ENCODE measurements around the gene LIMS2.
A peak's percentile ranks its signal among the peaks of the same experiment; 100 is the strongest.

LIMS2 gene

GRCh38 chr2:127678531-127678930, 3.2 kb upstream of the LIMS2 start:
- DNase-seq: no peak

DNA sequence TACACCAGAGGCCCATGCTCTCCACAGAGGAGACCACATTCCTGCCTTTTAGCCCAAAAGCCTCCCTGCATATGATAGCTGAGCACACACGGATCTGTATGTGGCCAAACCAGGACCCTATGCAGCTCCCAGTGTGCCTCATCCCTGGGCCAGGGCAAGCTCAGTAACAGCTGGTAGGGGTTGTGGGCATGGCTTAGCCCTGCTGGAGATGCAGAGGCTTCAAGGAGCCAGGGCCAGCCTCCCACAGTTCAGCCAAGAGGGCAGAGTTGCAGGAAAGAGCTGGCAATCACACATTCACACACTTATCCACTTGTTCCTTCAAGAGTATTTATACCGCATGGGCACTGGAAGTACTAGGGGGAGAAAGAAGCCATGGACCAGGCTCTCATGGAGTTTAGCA, 1.6 kb upstream of the LIMS2 start:
- DNase-seq: no peak

GRCh38 chr2:127674241-127675209, 805 bp downstream of the LIMS2 start:
- DNase-seq: peak in 1 of 56 donors; percentile 63

- DNase-seq: no peak
These were observed 1.9 kb downstream of the LIMS2 start for GRCh38 chr2:127673291-127674069.

- DNase-seq: no peak
These were observed 2.7 kb downstream of the LIMS2 start for GRCh38 chr2:127672341-127673224.

- no peak for DNase-seq
These were observed 3.6 kb downstream of the LIMS2 start for GRCh38 chr2:127671557-127672302.

DNA sequence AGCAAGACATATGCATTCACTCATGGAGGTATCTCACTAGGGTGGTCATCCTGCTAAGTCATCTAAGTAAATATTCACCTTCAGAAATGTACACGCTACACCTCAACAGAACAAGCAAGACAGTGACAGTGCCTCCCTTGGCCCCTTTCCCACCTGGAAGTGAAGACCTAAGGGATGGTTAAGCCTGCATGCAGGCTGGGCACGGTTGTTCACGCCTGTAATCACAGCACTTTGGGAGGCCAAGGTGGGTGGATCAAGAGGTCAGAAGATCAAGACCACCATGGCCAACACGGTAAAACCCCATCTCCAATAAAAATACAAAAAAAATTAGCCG, 4.4 kb downstream of the LIMS2 start:
- no peak for DNase-seq

GRCh38 chr2:127670055-127670956, 5.0 kb downstream of the LIMS2 start:
- no peak for DNase-seq

- DNase-seq: no peak
These were observed 6.3 kb downstream of the LIMS2 start for GRCh38 chr2:127669056-127669455.

GRCh38 chr2:127665267-127665893, 9.9 kb downstream of the LIMS2 start:
- no peak for DNase-seq

GRCh38 chr2:127664895-127665225, 10.5 kb downstream of the LIMS2 start:
- DNase-seq: no peak

GRCh38 chr2:127664065-127664894, 11.1 kb downstream of the LIMS2 start:
- no peak for DNase-seq

- DNase-seq: no peak
These were observed 11.7 kb downstream of the LIMS2 start for GRCh38 chr2:127663566-127664064.

GRCh38 chr2:127662937-127663565, 12.3 kb downstream of the LIMS2 start:
- no peak for DNase-seq

GRCh38 chr2:127661949-127662510, 13.3 kb downstream of the LIMS2 start:
- DNase-seq: no peak

GRCh38 chr2:127661072-127661649, 14.2 kb downstream of the LIMS2 start:
- peak in 21 of 56 donors; percentile 17 to 65 (median 44) for DNase-seq

- DNase-seq: no peak
These were observed 15.1 kb downstream of the LIMS2 start for GRCh38 chr2:127660291-127660578.

All from nucleus accumbens (tissue), 56 donors.